Muscle of leg (tissue), 11 donors: ENCODE data around the gene OMA1. TPM values are rescaled to one million over a fixed set of nuclear protein-coding genes. Genes with fewer than 3 reads are reported as not detected.

ENCODE experiments used
- DNase-seq: peaks from one replicate; pipeline ENCODE4 v3.0.0; 2013
- H3K27ac ChIP-seq: one replicate; pipeline ENCODE4 v1.5.1; 2013; ENCODE audit warnings: mild to moderate bottlenecking, low read length, control low read depth
- H3K27me3 ChIP-seq: one replicate; pipeline ENCODE4 v1.6.1; 2013; ENCODE audit warnings: low read length; ENCODE audit not compliant: control insufficient read depth, insufficient read depth
- H3K36me3 ChIP-seq: one replicate; pipeline ENCODE4 v1.6.1; 2013; ENCODE audit warnings: low read length; ENCODE audit not compliant: control insufficient read depth, insufficient read depth
- H3K4me1 ChIP-seq: one replicate; pipeline ENCODE4 v1.6.1; 2013; ENCODE audit warnings: low read length; ENCODE audit not compliant: control insufficient read depth, insufficient read depth
- H3K4me3 ChIP-seq: one replicate; pipeline ENCODE4 v1.5.1; 2013; ENCODE audit warnings: low read length, control low read depth
- H3K9me3 ChIP-seq: replicated peaks from 2 replicates; pipeline ENCODE4 v1.6.1; 2013; ENCODE audit warnings: low read depth, low read length; ENCODE audit not compliant: control insufficient read depth
- WGBS: methylation state at CpG from one replicate; pipeline ENCODE4 v1.1.5; 2013; ENCODE audit warnings: missing lambda C conversion rate; ENCODE audit not compliant: insufficient coverage; 5-methylcytosine and 5-hydroxymethylcytosine counted together
- polyA plus RNA-seq, 8 donors: library from polyadenylated mRNA; unstranded; fragments of 120-200 nt; gene quantifications; one replicate each; pipeline versions ENCODE4 v1.2.1 to v1.2.3, GENCODE V29; 2013; ENCODE audit warnings: inconsistent platforms in 1 of 8, low replicate concordance in 1 of 8; ENCODE audit not compliant: insufficient read length in 8 of 8, insufficient read depth in 1 of 8
- total RNA-seq: library from RNA; stranded (reverse); fragments of 120-200 nt; gene quantifications from one replicate; pipeline ENCODE4 v1.2.4, GENCODE V29; 2013

The OMA1 gene
- total and polyA plus RNA-seq, 9 donors, result 9.3 to 28.6 (median 17.4) TPM

DNA sequence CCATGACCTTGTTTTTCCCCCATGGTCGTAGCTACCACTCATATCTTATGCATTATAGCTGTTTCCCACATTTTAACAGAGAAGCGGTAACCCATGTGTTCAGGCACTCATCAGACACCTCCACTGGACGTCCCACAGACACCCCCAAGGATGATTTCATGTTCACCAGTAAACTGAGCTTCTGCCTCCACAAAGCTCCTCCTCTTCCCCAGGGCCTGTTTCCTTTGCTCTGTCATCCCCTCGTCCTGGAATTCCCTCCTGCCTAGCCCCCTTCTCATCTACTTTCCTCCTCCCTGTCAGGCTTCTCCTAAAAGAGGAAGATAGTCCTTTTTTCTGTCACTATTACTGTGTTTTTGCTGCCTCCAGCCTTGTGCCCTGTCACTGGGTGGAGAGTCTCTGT, 111.2 kb downstream of the OMA1 start:
- no peaks in the 10 kb centered on the region for H3K9me3 ChIP-seq
- no peak overlapping the region for H3K4me3 ChIP-seq
- H3K27me3 ChIP-seq, result peaks cover 2% of the 10 kb centered on the region
- no peak overlapping the region for H3K27ac ChIP-seq
- no peaks in the 10 kb centered on the region for H3K36me3 ChIP-seq
- DNase-seq, result no peak
- WGBS, result 50% methylated on average over 3 of the region's 4 CpGs
- H3K4me1 ChIP-seq, result no peaks in the 10 kb centered on the region

DNA sequence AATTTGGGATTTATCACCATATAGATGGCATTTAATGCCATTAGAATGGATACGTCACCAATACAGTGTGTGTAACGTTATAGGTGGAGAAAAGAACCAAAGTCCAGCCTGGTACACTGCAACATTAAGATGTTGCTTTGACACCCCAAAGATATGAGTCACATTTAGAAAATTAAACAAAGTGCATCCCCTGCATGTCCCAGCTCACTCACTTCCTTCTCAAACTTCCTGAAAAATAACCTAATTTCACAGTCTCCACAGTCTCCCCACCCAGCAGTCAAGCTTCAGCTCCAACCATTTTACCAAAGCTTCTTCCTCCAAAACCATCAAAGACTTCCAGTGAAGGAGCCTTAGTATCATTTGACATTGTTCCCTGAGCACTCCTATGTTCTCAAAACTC, 111.9 kb downstream of the OMA1 start:
- Histone ChIP-seq H3K36me3 (no peaks in the 10 kb centered on the region), H3K4me1 (no peaks in the 10 kb centered on the region), H3K27ac (no peak overlapping the region), H3K9me3 (no peaks in the 10 kb centered on the region), H3K4me3 (no peak overlapping the region), H3K27me3 (peaks cover 2% of the 10 kb centered on the region)
- no peak for DNase-seq
- no CpG with 5 or more reads among the region's 2 CpGs for WGBS

DNA sequence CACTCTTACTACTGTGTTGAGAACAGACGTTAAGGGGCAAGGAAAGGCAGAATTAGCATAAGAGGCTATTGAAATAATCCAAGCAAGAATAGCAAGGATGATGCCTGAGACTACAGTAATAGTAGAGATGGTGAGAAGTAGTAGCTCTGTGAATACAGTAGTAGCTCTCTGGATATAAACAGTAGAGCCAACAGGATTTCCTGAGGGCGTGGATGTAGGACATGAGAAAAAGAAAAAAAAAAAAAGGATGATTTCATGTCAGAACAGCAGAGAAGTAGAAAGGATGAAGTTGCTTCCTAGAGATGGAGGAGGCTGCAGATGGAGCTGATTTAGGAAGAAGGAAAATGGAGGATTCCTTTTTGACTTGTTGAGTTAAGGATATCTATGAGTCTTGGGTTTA, 112.3 kb downstream of the OMA1 start:
- Histone ChIP-seq H3K36me3 (no peaks in the 10 kb centered on the region), H3K4me3 (no peak overlapping the region), H3K27ac (no peak overlapping the region), H3K27me3 (peaks cover 2% of the 10 kb centered on the region), H3K4me1 (no peaks in the 10 kb centered on the region), H3K9me3 (no peaks in the 10 kb centered on the region)
- 69% methylated on average over 1 of the region's 2 CpGs for WGBS
- no peak for DNase-seq

- peaks cover 2% of the 10 kb centered on the region for H3K27me3 ChIP-seq
- no peak overlapping the region for H3K27ac ChIP-seq
- no peak overlapping the region for H3K4me3 ChIP-seq
- WGBS, result 0% methylated on average over 1 of the region's 10 CpGs
- H3K9me3 ChIP-seq, result no peaks in the 10 kb centered on the region
- no peaks in the 10 kb centered on the region for H3K36me3 ChIP-seq
- DNase-seq, result no peak
- H3K4me1 ChIP-seq, result no peaks in the 10 kb centered on the region
These were observed 113.5 kb downstream of the OMA1 start for GRCh38 chr1:58432851-58433668.

DNA sequence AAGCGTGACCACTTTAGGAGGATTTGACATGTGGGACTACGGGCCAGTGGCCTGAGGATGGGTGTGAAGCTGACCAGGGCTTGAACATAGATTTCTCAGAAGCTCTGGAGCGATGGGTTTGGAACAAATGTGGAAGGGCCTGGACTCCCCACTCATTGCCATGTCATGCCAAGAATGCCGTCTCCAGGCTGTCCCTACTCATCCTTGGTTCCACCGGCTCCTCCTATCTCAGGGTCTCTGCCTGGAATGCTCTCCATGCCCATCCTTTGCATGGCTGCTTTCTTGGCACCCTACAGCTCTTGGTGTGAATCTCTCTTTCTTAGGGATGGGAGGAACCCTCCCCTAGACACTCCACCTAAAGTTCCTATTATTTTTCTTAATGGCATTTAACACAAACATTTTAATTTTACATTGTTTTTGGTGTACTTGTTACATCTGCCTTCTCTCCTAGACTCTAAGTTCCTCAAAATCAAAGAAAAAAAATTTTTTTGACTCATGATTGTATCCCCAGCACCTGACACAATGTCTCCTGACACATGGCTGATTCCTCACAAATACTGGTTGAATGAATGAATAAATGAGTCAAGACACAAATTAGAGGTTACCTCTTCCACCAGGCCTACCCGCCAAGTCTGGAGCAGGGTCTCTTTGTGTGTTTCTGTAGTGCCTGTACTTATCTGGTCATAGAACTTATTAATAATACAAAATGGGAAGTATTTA, 114.5 kb downstream of the OMA1 start:
- Histone ChIP-seq H3K9me3 (no peaks in the 10 kb centered on the region), H3K27ac (no peak overlapping the region), H3K4me3 (no peak overlapping the region), H3K36me3 (no peaks in the 10 kb centered on the region), H3K4me1 (no peaks in the 10 kb centered on the region), H3K27me3 (peaks cover 2% of the 10 kb centered on the region)
- WGBS, result 80% methylated on average over 2 of the region's 6 CpGs
- no peak for DNase-seq

Other genes starting within 250 kb of the OMA1 start
- gene TACSTD2, start 30.5 kb upstream of the OMA1 start, total RNA-seq, result 0.13 TPM
- gene TACSTD2, start 30.5 kb upstream of the OMA1 start, polyA plus RNA-seq, result 1 to 10 TPM in 2 of 8 donors, under 1 TPM in 6; 0.17 to 6.4 (median 0.44) TPM
- gene MYSM1, start 153.3 kb upstream of the OMA1 start, total RNA-seq, result 16.4 TPM
- 10 to 100 TPM; 11.7 to 25.7 (median 17.5) TPM for gene MYSM1, start 153.3 kb upstream of the OMA1 start, polyA plus RNA-seq
- gene JUN, start 237.3 kb upstream of the OMA1 start, total RNA-seq, result 122 TPM
- gene JUN, start 237.3 kb upstream of the OMA1 start, polyA plus RNA-seq, result 100 to 1,000 TPM in 7 of 8 donors, 10 to 100 TPM in 1; 73.2 to 282 (median 205) TPM